ENCODE data around the gene VAPB.
"Not testable (repeated sequence)": the region's sequence is repeated elsewhere in the genome, so short reads cannot be mapped to it uniquely, and the experiment has no call there.

Gene VAPB

GRCh38 chr20:58388882-58389323, at the start of gene VAPB:
VAPB (plus strand) TSS chr20:58389229; CDS start chr20:58389460, 231 bp downstream.
- DNase-seq (ENCODE audit: low read depth): peak; percentile 97

GRCh38 chr20:58339741-58340140, 49.3 kb upstream of the VAPB start:
- DNase-seq (ENCODE audit: low read depth): no peak

- no peak for DNase-seq (ENCODE audit: low read depth)
Measured at GRCh38 chr20:58340151-58340550, 48.9 kb upstream of the VAPB start.

- DNase-seq (ENCODE audit: low read depth): no peak
Measured at GRCh38 chr20:58340853-58341252, 48.2 kb upstream of the VAPB start.

- no peak for DNase-seq (ENCODE audit: low read depth)
Measured at GRCh38 chr20:58342104-58342945, 46.7 kb upstream of the VAPB start.

- no peak for DNase-seq (ENCODE audit: low read depth)
Measured at GRCh38 chr20:58344741-58345140, 44.3 kb upstream of the VAPB start.

- DNase-seq (ENCODE audit: low read depth): no peak
Measured at GRCh38 chr20:58349570-58349969, 39.5 kb upstream of the VAPB start.

GRCh38 chr20:58352468-58352867, 36.6 kb upstream of the VAPB start:
- DNase-seq (ENCODE audit: low read depth): no peak

- no peak for DNase-seq (ENCODE audit: low read depth)
Measured at GRCh38 chr20:58359441-58359840, 29.6 kb upstream of the VAPB start.

GRCh38 chr20:58360936-58361335, 28.1 kb upstream of the VAPB start:
- DNase-seq (ENCODE audit: low read depth): no peak

GRCh38 chr20:58361481-58362205, 27.4 kb upstream of the VAPB start:
- DNase-seq (ENCODE audit: low read depth): no peak

- DNase-seq (ENCODE audit: low read depth): no peak
Measured at GRCh38 chr20:58362206-58362516, 26.9 kb upstream of the VAPB start.

- no peak for DNase-seq (ENCODE audit: low read depth)
Measured at GRCh38 chr20:58362970-58363369, 26.1 kb upstream of the VAPB start.

GRCh38 chr20:58366866-58367265, 22.2 kb upstream of the VAPB start:
- no peak for DNase-seq (ENCODE audit: low read depth)

- DNase-seq (ENCODE audit: low read depth): no peak
Measured at GRCh38 chr20:58372806-58373205, 16.2 kb upstream of the VAPB start.

GRCh38 chr20:58373296-58373695, 15.7 kb upstream of the VAPB start:
- DNase-seq (ENCODE audit: low read depth): not testable (repeated sequence)

GRCh38 chr20:58374027-58374850, 14.8 kb upstream of the VAPB start:
- DNase-seq (ENCODE audit: low read depth): no peak

GRCh38 chr20:58374906-58375758, 13.9 kb upstream of the VAPB start:
- no peak for DNase-seq (ENCODE audit: low read depth)

GRCh38 chr20:58375759-58376352, 13.2 kb upstream of the VAPB start:
- DNase-seq (ENCODE audit: low read depth): no peak

GRCh38 chr20:58377017-58377416, 12.0 kb upstream of the VAPB start:
- no peak for DNase-seq (ENCODE audit: low read depth)

GRCh38 chr20:58377766-58378401, 11.1 kb upstream of the VAPB start:
- no peak for DNase-seq (ENCODE audit: low read depth)

Data from activated T-cell treated with anti-CD3 and anti-CD28 coated beads for 24 hours (primary cell).